Astrocyte (in vitro differentiated cells and primary cell): ENCODE data around the gene COL16A1. TPM values are rescaled to one million over a fixed set of nuclear protein-coding genes. Genes with fewer than 3 reads are reported as not detected.

Source experiments
- DNase-seq: peaks from one replicate; pipeline ENCODE4 v3.0.0-alpha.2; 2010; ENCODE audit warnings: low read depth
- FAIRE-seq: peaks from 2 replicates; lab custom pipeline; 2011; peaks lifted over from hg19 to GRCh38; lab: Jason Lieb, UNC
- H2AFZ ChIP-seq: 2 replicates; pipeline ENCODE4 v1.6.0; 2012; ENCODE audit warnings: low read depth, low read length, inconsistent platforms
- H3K27ac ChIP-seq: 2 replicates; pipeline ENCODE4 v1.5.1; 2011; ENCODE audit warnings: low read depth, low read length, inconsistent platforms
- H3K27me3 ChIP-seq: 2 replicates; pipeline ENCODE4 v1.6.0; 2011; ENCODE audit warnings: low read length, inconsistent platforms; ENCODE audit not compliant: insufficient read depth
- H3K36me3 ChIP-seq: 2 replicates; pipeline ENCODE4 v1.5.1; 2011; ENCODE audit warnings: low read length, inconsistent platforms; ENCODE audit not compliant: insufficient read depth
- H3K4me1 ChIP-seq: 2 replicates; pipeline ENCODE4 v1.5.1; 2011; ENCODE audit warnings: low read length, inconsistent platforms; ENCODE audit not compliant: insufficient read depth
- H3K4me2 ChIP-seq: 2 replicates; pipeline ENCODE4 v1.6.0; 2012; ENCODE audit warnings: low read length, inconsistent platforms
- H3K4me3 ChIP-seq: 2 replicates; pipeline ENCODE4 v1.5.1; 2011; ENCODE audit warnings: low read depth, mild to moderate bottlenecking, low read length, inconsistent platforms; ENCODE audit not compliant: insufficient read depth
- H3K79me2 ChIP-seq: 2 replicates; pipeline ENCODE4 v1.6.0; 2012; ENCODE audit warnings: mild to moderate bottlenecking, low read length, inconsistent platforms; ENCODE audit not compliant: insufficient read depth
- H3K9ac ChIP-seq: 2 replicates; pipeline ENCODE4 v1.6.0; 2012; ENCODE audit warnings: mild to moderate bottlenecking, low read length, inconsistent platforms
- H3K9me3 ChIP-seq: 2 replicates; pipeline ENCODE4 v1.5.1; 2012; ENCODE audit warnings: low read depth, mild to moderate bottlenecking, low read length, inconsistent platforms; ENCODE audit not compliant: insufficient read depth
- H4K20me1 ChIP-seq: 2 replicates; pipeline ENCODE4 v1.6.0; 2012; ENCODE audit warnings: low read length, inconsistent platforms; ENCODE audit not compliant: insufficient read depth
- H3K27ac Mint-ChIP-seq: one replicate; pipeline ENCODE4 v1.8.0; 2021; ENCODE audit warnings: mild to moderate bottlenecking, mixed read lengths; ENCODE audit not compliant: unreplicated experiment
- H3K27me3 Mint-ChIP-seq: one replicate; pipeline ENCODE4 v1.8.0; 2021; ENCODE audit warnings: low read depth, mixed read lengths; ENCODE audit not compliant: unreplicated experiment
- H3K36me3 Mint-ChIP-seq: one replicate; pipeline ENCODE4 v1.8.0; 2021; ENCODE audit warnings: low read depth, mixed read lengths; ENCODE audit not compliant: unreplicated experiment
- H3K4me1 Mint-ChIP-seq: one replicate; pipeline ENCODE4 v1.8.0; 2021; ENCODE audit warnings: low read depth, mixed read lengths; ENCODE audit not compliant: unreplicated experiment
- H3K4me3 Mint-ChIP-seq: one replicate; pipeline ENCODE4 v1.8.0; 2021; ENCODE audit warnings: mild to moderate bottlenecking, moderate library complexity, mixed read lengths; ENCODE audit not compliant: unreplicated experiment
- H3K9me3 Mint-ChIP-seq: one replicate; pipeline ENCODE4 v1.8.0; 2021; ENCODE audit warnings: mild to moderate bottlenecking, mixed read lengths; ENCODE audit not compliant: unreplicated experiment
- EZH2 ChIP-seq: IDR thresholded peaks from 2 replicates; pipeline ENCODE4 v1.6.1; 2012; ENCODE audit warnings: mild to moderate bottlenecking, low read length, inconsistent platforms; ENCODE audit not compliant: insufficient read depth
- total RNA-seq: library from RNA; stranded (reverse); gene quantifications from 2 replicates; pipeline ENCODE4 v1.2.1, GENCODE V29; 2021
- TF ChIP-seq, protein P1 (sequence below): IDR thresholded peaks from 2 replicates; pipeline ENCODE4 v1.5.1; 2011; ENCODE audit warnings: low read depth, mild to moderate bottlenecking, inconsistent platforms, low read length, moderate library complexity; ENCODE audit not compliant: insufficient read depth

COL16A1 gene
- total RNA-seq, 1 donor from 2014 or later, result 42.9 TPM

DNA sequence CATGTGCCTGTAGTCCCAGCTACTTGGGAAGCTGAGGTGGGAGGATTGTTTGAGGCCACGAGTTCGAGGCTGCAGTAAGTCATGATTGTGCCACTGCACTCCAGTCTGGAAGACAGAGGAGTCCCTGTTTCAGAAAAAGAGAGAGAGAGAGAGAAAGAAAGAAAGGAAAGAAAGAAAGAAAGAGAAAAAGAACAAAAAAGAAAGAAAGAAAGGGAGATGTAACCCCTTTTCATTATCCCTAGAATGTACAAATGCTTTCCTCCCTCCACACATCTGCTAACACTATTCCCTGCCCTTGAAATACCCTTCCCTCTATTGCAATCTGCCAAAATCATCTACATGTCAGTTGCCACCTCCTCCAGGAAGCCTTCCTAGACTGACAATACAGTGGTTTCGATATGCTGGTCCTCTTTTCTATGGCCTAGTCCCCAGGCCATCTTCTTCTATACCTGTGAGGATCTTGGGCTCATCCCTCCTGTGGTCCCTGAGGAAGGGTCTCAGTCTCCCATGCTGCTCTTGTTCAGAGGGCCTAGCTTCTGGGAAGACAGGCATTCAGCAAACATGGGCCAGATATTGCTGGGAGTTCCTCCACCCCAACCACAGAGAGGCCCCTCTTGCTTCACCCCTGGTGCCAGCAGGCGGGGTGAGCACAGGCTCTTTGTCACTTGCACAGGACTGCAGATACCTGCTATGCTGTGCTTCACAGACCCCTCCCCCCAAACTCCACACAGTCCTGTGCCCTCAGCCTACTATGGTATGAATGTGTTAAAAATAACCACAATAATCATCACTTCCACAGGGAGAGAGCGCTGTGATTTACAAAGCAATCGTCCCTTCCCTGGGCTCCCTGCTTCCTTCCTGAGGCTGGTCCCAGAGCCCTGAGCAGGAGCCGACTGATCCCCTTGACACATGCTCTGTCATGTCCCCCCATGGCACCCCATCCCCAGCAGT lies 46.2 kb upstream of the COL16A1 start:
- no peak overlapping the region for H3K27ac ChIP-seq
- no peak overlapping the region for H3K9ac ChIP-seq
- H3K79me2 ChIP-seq, result no peaks in the 10 kb centered on the region
- H3K4me3 Mint-ChIP-seq, result peak overlapping the region; percentile 20
- H3K4me1 ChIP-seq, result peaks cover 35% of the 10 kb centered on the region
- no peaks in the 10 kb centered on the region for H3K27me3 ChIP-seq
- H3K27me3 Mint-ChIP-seq, result no peaks in the 10 kb centered on the region
- H3K9me3 Mint-ChIP-seq, result no peaks in the 10 kb centered on the region
- DNase-seq (no peak), FAIRE-seq (no peak)
- peaks cover 53% of the 10 kb centered on the region for H3K4me1 Mint-ChIP-seq
- H3K9me3 ChIP-seq, result no peaks in the 10 kb centered on the region
- TF ChIP-seq EZH2, result no peak
- TF ChIP-seq, protein P1, sequence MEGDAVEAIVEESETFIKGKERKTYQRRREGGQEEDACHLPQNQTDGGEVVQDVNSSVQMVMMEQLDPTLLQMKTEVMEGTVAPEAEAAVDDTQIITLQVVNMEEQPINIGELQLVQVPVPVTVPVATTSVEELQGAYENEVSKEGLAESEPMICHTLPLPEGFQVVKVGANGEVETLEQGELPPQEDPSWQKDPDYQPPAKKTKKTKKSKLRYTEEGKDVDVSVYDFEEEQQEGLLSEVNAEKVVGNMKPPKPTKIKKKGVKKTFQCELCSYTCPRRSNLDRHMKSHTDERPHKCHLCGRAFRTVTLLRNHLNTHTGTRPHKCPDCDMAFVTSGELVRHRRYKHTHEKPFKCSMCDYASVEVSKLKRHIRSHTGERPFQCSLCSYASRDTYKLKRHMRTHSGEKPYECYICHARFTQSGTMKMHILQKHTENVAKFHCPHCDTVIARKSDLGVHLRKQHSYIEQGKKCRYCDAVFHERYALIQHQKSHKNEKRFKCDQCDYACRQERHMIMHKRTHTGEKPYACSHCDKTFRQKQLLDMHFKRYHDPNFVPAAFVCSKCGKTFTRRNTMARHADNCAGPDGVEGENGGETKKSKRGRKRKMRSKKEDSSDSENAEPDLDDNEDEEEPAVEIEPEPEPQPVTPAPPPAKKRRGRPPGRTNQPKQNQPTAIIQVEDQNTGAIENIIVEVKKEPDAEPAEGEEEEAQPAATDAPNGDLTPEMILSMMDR, result no peak
- peak overlapping the region; percentile 75 for H3K27ac Mint-ChIP-seq
- H3K36me3 ChIP-seq, result no peaks in the 10 kb centered on the region
- no peak overlapping the region for H3K4me3 ChIP-seq
- peaks cover 49% of the 10 kb centered on the region for H4K20me1 ChIP-seq
- peaks cover 5% of the 10 kb centered on the region for H3K36me3 Mint-ChIP-seq
- no peak overlapping the region for H2AFZ ChIP-seq
- H3K4me2 ChIP-seq, result peak overlapping the region; percentile 62

DNA sequence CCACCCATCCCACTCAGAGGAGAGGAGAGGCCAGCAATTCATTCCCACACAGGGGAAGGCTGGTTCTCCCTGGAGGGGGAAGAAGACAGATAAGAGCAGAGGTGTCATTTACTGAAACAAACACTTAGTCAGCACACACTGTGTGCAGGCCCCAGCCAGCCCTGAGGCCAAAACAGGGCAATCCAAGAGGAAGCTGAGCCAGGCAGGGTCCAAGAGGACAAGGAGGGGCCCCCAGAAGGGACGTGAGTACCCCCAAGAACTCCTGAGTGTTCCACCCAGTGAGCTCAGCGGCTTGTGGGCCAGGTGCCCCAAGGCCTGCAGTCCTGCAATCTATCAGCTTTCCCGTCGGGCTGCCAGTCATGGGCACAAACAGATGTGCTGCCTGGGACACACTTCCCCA lies 44.5 kb upstream of the COL16A1 start:
- H3K27ac Mint-ChIP-seq, result no peak overlapping the region
- FAIRE-seq (no peak), DNase-seq (no peak)
- H3K27me3 ChIP-seq, result no peaks in the 10 kb centered on the region
- no peak overlapping the region for H3K27ac ChIP-seq
- H3K27me3 Mint-ChIP-seq, result peaks cover 7% of the 10 kb centered on the region
- no peak overlapping the region for H2AFZ ChIP-seq
- peaks cover 57% of the 10 kb centered on the region for H4K20me1 ChIP-seq
- H3K4me1 ChIP-seq, result peaks cover 32% of the 10 kb centered on the region
- no peaks in the 10 kb centered on the region for H3K36me3 Mint-ChIP-seq
- H3K9me3 ChIP-seq, result no peaks in the 10 kb centered on the region
- TF ChIP-seq, protein P1, result no peak
- no peak for TF ChIP-seq EZH2
- H3K9me3 Mint-ChIP-seq, result no peaks in the 10 kb centered on the region
- no peak overlapping the region for H3K4me3 Mint-ChIP-seq
- H3K79me2 ChIP-seq, result no peaks in the 10 kb centered on the region
- H3K4me3 ChIP-seq, result no peak overlapping the region
- peaks cover 51% of the 10 kb centered on the region for H3K4me1 Mint-ChIP-seq
- H3K36me3 ChIP-seq, result no peaks in the 10 kb centered on the region
- H3K9ac ChIP-seq, result no peak overlapping the region
- no peak overlapping the region for H3K4me2 ChIP-seq

DNA sequence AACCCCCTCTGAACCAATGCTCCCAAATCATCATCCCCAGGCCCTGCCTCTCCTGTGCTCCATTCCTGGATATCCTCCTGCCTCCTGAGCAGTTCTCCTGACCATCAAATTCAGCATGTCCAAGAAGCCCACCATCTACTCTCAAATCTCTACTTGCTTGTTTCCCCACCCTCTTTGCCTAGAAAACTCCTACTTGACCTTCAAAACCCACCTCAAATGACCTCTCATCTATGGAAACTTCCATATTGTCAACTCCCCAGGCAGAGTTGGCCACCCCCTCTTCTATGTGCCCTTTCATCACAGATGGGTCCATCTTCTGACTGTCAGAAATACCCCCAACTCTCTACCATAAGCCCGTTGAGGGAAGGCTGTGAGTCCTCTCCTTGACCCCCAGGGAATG lies 43.5 kb upstream of the COL16A1 start:
- Mint-ChIP-seq H3K27me3 (peaks cover 9% of the 10 kb centered on the region), H3K4me3 (no peak overlapping the region), H3K36me3 (no peaks in the 10 kb centered on the region), H3K4me1 (peaks cover 49% of the 10 kb centered on the region), H3K27ac (no peak overlapping the region), H3K9me3 (no peaks in the 10 kb centered on the region)
- Histone ChIP-seq H3K4me3 (no peak overlapping the region), H4K20me1 (peaks cover 58% of the 10 kb centered on the region), H3K4me1 (peaks cover 31% of the 10 kb centered on the region), H2AFZ (no peak overlapping the region), H3K27me3 (no peaks in the 10 kb centered on the region), H3K27ac (no peak overlapping the region), H3K9ac (no peak overlapping the region), H3K9me3 (no peaks in the 10 kb centered on the region), H3K79me2 (no peaks in the 10 kb centered on the region), H3K36me3 (no peaks in the 10 kb centered on the region), H3K4me2 (no peak overlapping the region)
- FAIRE-seq, result no peak
- TF ChIP-seq, protein P1, result no peak
- TF ChIP-seq EZH2, result no peak
- DNase-seq, result no peak
